ENCODE results near the gene CALML3.

Gene CALML3

GRCh38 chr10:5528989-5529701 lies 4.4 kb downstream of the CALML3 start:
- Histone ChIP-seq H3K27ac (ENCODE audit: low read depth, low read length, poor library complexity, severe bottlenecking) (no peak overlapping the region), H3K4me1 (ENCODE audit: insufficient read depth, low read length, severe bottlenecking) (no peaks in the 10 kb centered on the region), H3K36me3 (ENCODE audit: insufficient read depth, low read length) (no peaks in the 10 kb centered on the region), H3K9me2 (ENCODE audit: low read depth, low read length) (no peaks in the 10 kb centered on the region), H3K4me3 (ENCODE audit: low read depth, low read length, poor library complexity, severe bottlenecking) (no peak overlapping the region), H3F3A (ENCODE audit: insufficient read depth, low read length) (no peaks in the 10 kb centered on the region), H3K4me2 (ENCODE audit: low read length) (no peak overlapping the region), H3K9ac (ENCODE audit: low read length) (no peak overlapping the region), H3K27me3 (ENCODE audit: insufficient read depth, low read length) (peaks cover 4% of the 10 kb centered on the region; the same call in 1 of the 2 replicates), H4K20me1 (ENCODE audit: insufficient read depth, low read length) (no peaks in the 10 kb centered on the region), H3K9me3 (ENCODE audit: low read length) (no peaks in the 10 kb centered on the region), H2AFZ (ENCODE audit: low read length) (no peak overlapping the region), H3K79me2 (ENCODE audit: insufficient read depth, low read length) (no peaks in the 10 kb centered on the region)
- TF ChIP-seq CTCF (IDR thresholded peaks at IDR 0.05; ENCODE audit: low read length): no peak
- TF ChIP-seq EZH2 (IDR thresholded peaks at IDR 0.05; ENCODE audit: borderline replicate concordance, low read length): no peak

- Histone ChIP-seq H3K9ac (ENCODE audit: low read length) (no peak overlapping the region), H2AFZ (ENCODE audit: low read length) (no peak overlapping the region), H3K4me2 (ENCODE audit: low read length) (no peak overlapping the region), H3F3A (ENCODE audit: insufficient read depth, low read length) (no peaks in the 10 kb centered on the region), H3K79me2 (ENCODE audit: insufficient read depth, low read length) (no peaks in the 10 kb centered on the region), H3K4me3 (ENCODE audit: low read depth, low read length, poor library complexity, severe bottlenecking) (no peak overlapping the region), H3K4me1 (ENCODE audit: insufficient read depth, low read length, severe bottlenecking) (no peaks in the 10 kb centered on the region), H3K27me3 (ENCODE audit: insufficient read depth, low read length) (peaks cover 4% of the 10 kb centered on the region; the same call in 1 of the 2 replicates), H3K9me3 (ENCODE audit: low read length) (no peaks in the 10 kb centered on the region), H4K20me1 (ENCODE audit: insufficient read depth, low read length) (no peaks in the 10 kb centered on the region), H3K27ac (ENCODE audit: low read depth, low read length, poor library complexity, severe bottlenecking) (no peak overlapping the region), H3K36me3 (ENCODE audit: insufficient read depth, low read length) (no peaks in the 10 kb centered on the region), H3K9me2 (ENCODE audit: low read depth, low read length) (no peaks in the 10 kb centered on the region)
- TF ChIP-seq CTCF (IDR thresholded peaks at IDR 0.05; ENCODE audit: low read length): no peak
- TF ChIP-seq EZH2 (IDR thresholded peaks at IDR 0.05; ENCODE audit: borderline replicate concordance, low read length): no peak
Observed at GRCh38 chr10:5529702-5530411, 5.1 kb downstream of the CALML3 start.

GRCh38 chr10:5530412-5530806 lies 5.6 kb downstream of the CALML3 start:
- H3K9me2 ChIP-seq (ENCODE audit: low read depth, low read length): no peaks in the 10 kb centered on the region
- H3K27me3 ChIP-seq (ENCODE audit: insufficient read depth, low read length): peaks cover 4% of the 10 kb centered on the region; the same call in 1 of the 2 replicates

More at GRCh38 chr10:5530412-5530806, 5.6 kb downstream of the CALML3 start:
- Histone ChIP-seq H4K20me1 (ENCODE audit: insufficient read depth, low read length) (no peaks in the 10 kb centered on the region), H3K79me2 (ENCODE audit: insufficient read depth, low read length) (no peaks in the 10 kb centered on the region), H3K4me1 (ENCODE audit: insufficient read depth, low read length, severe bottlenecking) (no peaks in the 10 kb centered on the region), H3K27ac (ENCODE audit: low read depth, low read length, poor library complexity, severe bottlenecking) (no peak overlapping the region), H3K4me2 (ENCODE audit: low read length) (no peak overlapping the region), H3K9me3 (ENCODE audit: low read length) (no peaks in the 10 kb centered on the region), H2AFZ (ENCODE audit: low read length) (no peak overlapping the region), H3F3A (ENCODE audit: insufficient read depth, low read length) (no peaks in the 10 kb centered on the region), H3K36me3 (ENCODE audit: insufficient read depth, low read length) (no peaks in the 10 kb centered on the region), H3K9ac (ENCODE audit: low read length) (no peak overlapping the region), H3K4me3 (ENCODE audit: low read depth, low read length, poor library complexity, severe bottlenecking) (no peak overlapping the region)
- no peak for TF ChIP-seq EZH2 (IDR thresholded peaks at IDR 0.05; ENCODE audit: borderline replicate concordance, low read length)
- TF ChIP-seq CTCF (IDR thresholded peaks at IDR 0.05; ENCODE audit: low read length): no peak

Measured in OCI-LY1 (cell line).